Measurements from ENCODE around the gene TRAPPC2. TPM values are rescaled to one million over a fixed set of nuclear protein-coding genes. Genes with fewer than 3 reads are reported as not detected.

The TRAPPC2 gene
- polyA plus RNA-seq, 1 of the 3 experiments (the other 2 are of a cell fraction): 10.4 TPM

- no peaks in the 10 kb centered on the region for H3F3A ChIP-seq (replicated peaks; ENCODE audit: insufficient read depth)
- TF ChIP-seq RCOR1 (IDR thresholded peaks at IDR 0.05; ENCODE audit: low read length) (no peak), GATA2 (CRISPR knock-in tag; IDR thresholded peaks at IDR 0.05) (no peak), SIN3A (IDR thresholded peaks at IDR 0.05; ENCODE audit: borderline replicate concordance, low read depth, low read length) (no peak), RXRA (IDR thresholded peaks at IDR 0.05; ENCODE audit: borderline replicate concordance, low read depth) (no peak), FOXM1 (IDR thresholded peaks at IDR 0.05; ENCODE audit: low read depth) (no peak), POLR2AphosphoS5 (IDR thresholded peaks at IDR 0.05; ENCODE audit: low read depth, low read length) (no peak), CHD2 (IDR thresholded peaks at IDR 0.05; ENCODE audit: low read length, partially characterized antibody) (no peak), EZH2phosphoT487 (IDR thresholded peaks at IDR 0.05; ENCODE audit: borderline replicate concordance, low read depth) (no peak), TCF12 (IDR thresholded peaks at IDR 0.05) (no peak), MEF2A (IDR thresholded peaks at IDR 0.05; ENCODE audit: borderline replicate concordance, low read depth) (no peak), GABPA (IDR thresholded peaks at IDR 0.05; ENCODE audit: low read depth) (no peak), FOXJ3 (CRISPR knock-in tag; IDR thresholded peaks at IDR 0.05) (no peak), PBX3 (IDR thresholded peaks at IDR 0.05) (no peak), USF1 (IDR thresholded peaks at IDR 0.05; ENCODE audit: borderline replicate concordance, low read depth) (no peak), SMC3 (IDR thresholded peaks at IDR 0.05; ENCODE audit: low read depth, low read length) (no peak), ELF1 (IDR thresholded peaks at IDR 0.05) (no peak)
- ChIA-PET POLR2A (interaction anchor here (2.4 kb wide), 1 partner anchor 47 kb away, joined by 8 read pairs; the partner anchor contains the start of genes OFD1 and TRAPPC2), CTCF (interaction anchor here (1.2 to 1.9 kb wide), 2 partner anchors 28 to 32 kb away, joined by 4 to 5 read pairs; no protein-coding TSS in a partner anchor)
- H3K27me3 ChIP-seq (ENCODE audit: insufficient read depth): no peaks in the 10 kb centered on the region; the same call in 1 of the 2 replicates
- H3K4me2 ChIP-seq: no peak overlapping the region
- no peak for DNase-seq
- 30% methylated on average over 1 of the region's 1 CpG for WGBS (ENCODE audit: low lambda C conversion rate)
- 0 out of 2 replicates have a peak, but pooled peaks cover 3% of the 10 kb centered on the region for H3K9me3 ChIP-seq
- H4K20me1 ChIP-seq (ENCODE audit: insufficient read depth): peaks cover 13% of the 10 kb centered on the region
- H3K4me3 ChIP-seq (ENCODE audit: low read depth in 2 of 2, low read length in 1 of 2): no peak overlapping the region
- H3K4me1 ChIP-seq (ENCODE audit: control insufficient read depth in 1 of 2, insufficient read depth in 2 of 2, low read depth in 1 of 2, low read length in 1 of 2): no peaks in the 10 kb centered on the region; a peak in 3 of 4 replicates
- H2AFZ ChIP-seq (ENCODE audit: low read depth): no peak overlapping the region
- peaks cover 30% of the 10 kb centered on the region for H3K79me2 ChIP-seq (ENCODE audit: insufficient read depth)
- no peak overlapping the region for H3K9ac ChIP-seq
- no peaks in the 10 kb centered on the region for H3K9me2 ChIP-seq
- H3K27ac ChIP-seq (ENCODE audit: low read depth in 2 of 2, low read length in 1 of 2): no peak overlapping the region
- H3K36me3 ChIP-seq (replicated peaks in 1 of 2; ENCODE audit: control insufficient read depth in 1 of 2, insufficient read depth in 2 of 2, low read length in 1 of 2): no peaks in the 10 kb centered on the region
Measured at GRCh38 chrX:13687203-13687602, 47.2 kb downstream of the TRAPPC2 start.

- 0 out of 2 replicates have a peak, but pooled peaks cover 3% of the 10 kb centered on the region for H3K9me3 ChIP-seq
- no peaks in the 10 kb centered on the region for H3K36me3 ChIP-seq (replicated peaks in 1 of 2; ENCODE audit: control insufficient read depth in 1 of 2, insufficient read depth in 2 of 2, low read length in 1 of 2)
- H3K27me3 ChIP-seq (ENCODE audit: insufficient read depth): no peaks in the 10 kb centered on the region; the same call in 1 of the 2 replicates
- DNase-seq: no peak
- no peak overlapping the region for H3K9ac ChIP-seq
- POLR2A ChIA-PET: no interaction called here
- H3K4me1 ChIP-seq (ENCODE audit: control insufficient read depth in 1 of 2, insufficient read depth in 2 of 2, low read depth in 1 of 2, low read length in 1 of 2): no peaks in the 10 kb centered on the region; a peak in 3 of 4 replicates
- H2AFZ ChIP-seq (ENCODE audit: low read depth): no peak overlapping the region
- H4K20me1 ChIP-seq (ENCODE audit: insufficient read depth): peaks cover under 1% of the 10 kb centered on the region; the same call in 1 of the 2 replicates
- no peak overlapping the region for H3K4me2 ChIP-seq
- peaks cover 10% of the 10 kb centered on the region for H3K79me2 ChIP-seq (ENCODE audit: insufficient read depth)
- no peak overlapping the region for H3K4me3 ChIP-seq (ENCODE audit: low read depth in 2 of 2, low read length in 1 of 2)
- CTCF ChIA-PET: interaction anchor here (1.2 to 1.4 kb wide), 2 partner anchors 26 to 347 kb away, joined by 3 read pairs; no protein-coding TSS in a partner anchor
- H3F3A ChIP-seq (replicated peaks; ENCODE audit: insufficient read depth): no peaks in the 10 kb centered on the region
- H3K27ac ChIP-seq (ENCODE audit: low read depth in 2 of 2, low read length in 1 of 2): no peak overlapping the region
- WGBS (ENCODE audit: low lambda C conversion rate): 18% methylated on average over 3 of the region's 3 CpGs
- H3K9me2 ChIP-seq: no peaks in the 10 kb centered on the region
- TF ChIP-seq MAX (IDR thresholded peaks at IDR 0.05; ENCODE audit: low read depth) (no peak), JUND (IDR thresholded peaks at IDR 0.05) (no peak), FOSL2 (IDR thresholded peaks at IDR 0.05; ENCODE audit: borderline replicate concordance, low read depth) (no peak), TCF12 (IDR thresholded peaks at IDR 0.05) (no peak), EP300 (IDR thresholded peaks at IDR 0.05; ENCODE audit: borderline replicate concordance in 1 of 2, low read depth in 1 of 2, low read length in 1 of 2) (no peak), CHD2 (IDR thresholded peaks at IDR 0.05; ENCODE audit: low read length, partially characterized antibody) (no peak), EZH2phosphoT487 (IDR thresholded peaks at IDR 0.05; ENCODE audit: borderline replicate concordance, low read depth) (no peak), SMC3 (IDR thresholded peaks at IDR 0.05; ENCODE audit: low read depth, low read length) (no peak), PBX3 (IDR thresholded peaks at IDR 0.05) (no peak), RCOR1 (IDR thresholded peaks at IDR 0.05; ENCODE audit: low read length) (no peak), GATA2 (CRISPR knock-in tag; IDR thresholded peaks at IDR 0.05) (no peak), NFIC (IDR thresholded peaks at IDR 0.05; ENCODE audit: borderline replicate concordance) (no peak), FOXJ3 (CRISPR knock-in tag; IDR thresholded peaks at IDR 0.05) (no peak), FOXM1 (IDR thresholded peaks at IDR 0.05; ENCODE audit: low read depth) (no peak), CTCF (IDR thresholded peaks at IDR 0.05) (no peak)
Measured at GRCh38 chrX:13685126-13685763, 49.2 kb downstream of the TRAPPC2 start.
